Measurements from ENCODE around the gene TMEM14A.
"Not testable (repeated sequence)": the region's sequence is repeated elsewhere in the genome, so short reads cannot be mapped to it uniquely, and the experiment has no call there.

The TMEM14A gene

GRCh38 chr6:52661551-52661950 lies 9.4 kb upstream of the TMEM14A start:
- DNase-seq, result no peak

GRCh38 chr6:52662031-52662430 lies 8.9 kb upstream of the TMEM14A start:
- DNase-seq, result no peak

- no peak for DNase-seq
These were observed 7.6 kb upstream of the TMEM14A start for GRCh38 chr6:52663120-52663935.

GRCh38 chr6:52663936-52664185 lies 7.1 kb upstream of the TMEM14A start:
- DNase-seq, result no peak

GRCh38 chr6:52664186-52664990 lies 6.5 kb upstream of the TMEM14A start:
- peak; percentile 17 for DNase-seq

- DNase-seq, result no peak
These were observed 5.8 kb upstream of the TMEM14A start for GRCh38 chr6:52664991-52665686.

- no peak for DNase-seq
These were observed 4.8 kb upstream of the TMEM14A start for GRCh38 chr6:52666071-52666470.

GRCh38 chr6:52666523-52666922 lies 4.4 kb upstream of the TMEM14A start:
- no peak for DNase-seq

- DNase-seq, result no peak
These were observed 3.3 kb upstream of the TMEM14A start for GRCh38 chr6:52667572-52667971.

GRCh38 chr6:52671676-52672075 lies 763 bp downstream of the TMEM14A start:
- DNase-seq, result no peak

- no peak for DNase-seq
These were observed 1.6 kb downstream of the TMEM14A start for GRCh38 chr6:52672412-52673025.

GRCh38 chr6:52674666-52675065 lies 3.8 kb downstream of the TMEM14A start:
- no peak for DNase-seq

GRCh38 chr6:52675372-52675771 lies 4.5 kb downstream of the TMEM14A start:
- no peak for DNase-seq

GRCh38 chr6:52676631-52677030 lies 5.7 kb downstream of the TMEM14A start:
- not testable (repeated sequence) for DNase-seq

GRCh38 chr6:52681416-52681815 lies 10.5 kb downstream of the TMEM14A start:
- DNase-seq, result no peak

GRCh38 chr6:52686878-52687699 lies 16.2 kb downstream of the TMEM14A start:
- no peak for DNase-seq

GRCh38 chr6:52689857-52690256 lies 18.9 kb downstream of the TMEM14A start:
- DNase-seq, result no peak

- no peak for DNase-seq
These were observed 20.8 kb downstream of the TMEM14A start for GRCh38 chr6:52691718-52692117.

GRCh38 chr6:52693773-52694172 lies 22.9 kb downstream of the TMEM14A start:
- DNase-seq, result no peak

- no peak for DNase-seq
These were observed 23.5 kb downstream of the TMEM14A start for GRCh38 chr6:52694404-52694803.

GRCh38 chr6:52696418-52696817 lies 25.5 kb downstream of the TMEM14A start:
- no peak for DNase-seq

GRCh38 chr6:52697903-52698302 lies 27.0 kb downstream of the TMEM14A start:
- DNase-seq, result no peak
